ENCODE results near the gene EXOC3. TPM values are rescaled to one million over a fixed set of nuclear protein-coding genes. Genes with fewer than 3 reads are reported as not detected.

EXOC3 gene
- total RNA-seq, 1 donor from 2014 or later, result 55.4 TPM

GRCh38 chr5:435156-435790 lies 7.7 kb upstream of the EXOC3 start:
- no peak for DNase-seq
- Mint-ChIP-seq H3K27me3 (ENCODE audit: unreplicated experiment) (peaks cover 9% of the 10 kb centered on the region), H3K27ac (ENCODE audit: unreplicated experiment) (no peak overlapping the region), H3K9me3 (ENCODE audit: unreplicated experiment) (peaks cover 2% of the 10 kb centered on the region), H3K4me1 (ENCODE audit: low read depth, unreplicated experiment) (no peaks in the 10 kb centered on the region), H3K4me3 (ENCODE audit: unreplicated experiment) (no peak overlapping the region), H3K36me3 (ENCODE audit: unreplicated experiment) (no peaks in the 10 kb centered on the region)
- no peak for TF ChIP-seq CTCF (IDR thresholded peaks at IDR 0.05; ENCODE audit: partially characterized antibody, unreplicated experiment)

GRCh38 chr5:435961-436640 lies 6.9 kb upstream of the EXOC3 start:
- H3K27me3 Mint-ChIP-seq (ENCODE audit: unreplicated experiment), result peaks cover 9% of the 10 kb centered on the region
- peak; percentile 24 for DNase-seq
- no peaks in the 10 kb centered on the region for H3K36me3 Mint-ChIP-seq (ENCODE audit: unreplicated experiment)
- H3K4me3 Mint-ChIP-seq (ENCODE audit: unreplicated experiment), result no peak overlapping the region
- H3K27ac Mint-ChIP-seq (ENCODE audit: unreplicated experiment), result no peak overlapping the region
- TF ChIP-seq CTCF (IDR thresholded peaks at IDR 0.05; ENCODE audit: partially characterized antibody, unreplicated experiment), result no peak
- H3K4me1 Mint-ChIP-seq (ENCODE audit: low read depth, unreplicated experiment), result no peaks in the 10 kb centered on the region
- H3K9me3 Mint-ChIP-seq (ENCODE audit: unreplicated experiment), result peaks cover 2% of the 10 kb centered on the region

GRCh38 chr5:436641-436975 lies 6.4 kb upstream of the EXOC3 start:
- H3K9me3 Mint-ChIP-seq (ENCODE audit: unreplicated experiment), result peaks cover 2% of the 10 kb centered on the region
- no peak overlapping the region for H3K4me3 Mint-ChIP-seq (ENCODE audit: unreplicated experiment)
- no peak overlapping the region for H3K27ac Mint-ChIP-seq (ENCODE audit: unreplicated experiment)
- H3K27me3 Mint-ChIP-seq (ENCODE audit: unreplicated experiment), result peaks cover 9% of the 10 kb centered on the region
- DNase-seq, result no peak
- no peaks in the 10 kb centered on the region for H3K36me3 Mint-ChIP-seq (ENCODE audit: unreplicated experiment)
- TF ChIP-seq CTCF (IDR thresholded peaks at IDR 0.05; ENCODE audit: partially characterized antibody, unreplicated experiment), result no peak
- no peaks in the 10 kb centered on the region for H3K4me1 Mint-ChIP-seq (ENCODE audit: low read depth, unreplicated experiment)

- Mint-ChIP-seq H3K9me3 (ENCODE audit: unreplicated experiment) (peaks cover 2% of the 10 kb centered on the region), H3K36me3 (ENCODE audit: unreplicated experiment) (no peaks in the 10 kb centered on the region), H3K4me1 (ENCODE audit: low read depth, unreplicated experiment) (no peaks in the 10 kb centered on the region), H3K27ac (ENCODE audit: unreplicated experiment) (no peak overlapping the region), H3K4me3 (ENCODE audit: unreplicated experiment) (no peak overlapping the region), H3K27me3 (ENCODE audit: unreplicated experiment) (peaks cover 11% of the 10 kb centered on the region)
- TF ChIP-seq CTCF (IDR thresholded peaks at IDR 0.05; ENCODE audit: partially characterized antibody, unreplicated experiment), result no peak
- DNase-seq, result peak; percentile 6
These were observed 5.7 kb upstream of the EXOC3 start for GRCh38 chr5:437281-437771.

- H3K4me3 Mint-ChIP-seq (ENCODE audit: unreplicated experiment), result no peak overlapping the region
- no peaks in the 10 kb centered on the region for H3K4me1 Mint-ChIP-seq (ENCODE audit: low read depth, unreplicated experiment)
- H3K36me3 Mint-ChIP-seq (ENCODE audit: unreplicated experiment), result no peaks in the 10 kb centered on the region
- H3K27me3 Mint-ChIP-seq (ENCODE audit: unreplicated experiment), result peaks cover 8% of the 10 kb centered on the region
- DNase-seq, result peak; percentile 8
- no peak for TF ChIP-seq CTCF (IDR thresholded peaks at IDR 0.05; ENCODE audit: partially characterized antibody, unreplicated experiment)
- peaks cover 2% of the 10 kb centered on the region for H3K9me3 Mint-ChIP-seq (ENCODE audit: unreplicated experiment)
- no peak overlapping the region for H3K27ac Mint-ChIP-seq (ENCODE audit: unreplicated experiment)
These were observed 4.4 kb upstream of the EXOC3 start for GRCh38 chr5:438481-438981.
